NCI-H345 treated with DMSO at 0.1 percent for 48 hours (cell line): ENCODE data around the gene EZH1.
A peak's percentile ranks its signal among the peaks of the same experiment; 100 is the strongest.

Source experiments
- DNase-seq: peaks from one replicate; lab custom pipeline; 2025; ENCODE audit not compliant: unreplicated experiment; lab: John Stamatoyannopoulos, UW

Gene EZH1

GRCh38 chr17:42744806-42745617 is at the start of gene EZH1:
Gene EZH1 (minus strand): TSS chr17:42745040. CDS start chr17:42728941, 16,099 bp downstream.
- DNase-seq = peak; percentile 89

- DNase-seq = no peak
These were observed 47.7 kb upstream of the EZH1 start for GRCh38 chr17:42792545-42792944.

GRCh38 chr17:42791948-42792347 is 47.1 kb upstream of the EZH1 start:
- DNase-seq = no peak

GRCh38 chr17:42787266-42787665 is 42.4 kb upstream of the EZH1 start:
- no peak for DNase-seq

DNA sequence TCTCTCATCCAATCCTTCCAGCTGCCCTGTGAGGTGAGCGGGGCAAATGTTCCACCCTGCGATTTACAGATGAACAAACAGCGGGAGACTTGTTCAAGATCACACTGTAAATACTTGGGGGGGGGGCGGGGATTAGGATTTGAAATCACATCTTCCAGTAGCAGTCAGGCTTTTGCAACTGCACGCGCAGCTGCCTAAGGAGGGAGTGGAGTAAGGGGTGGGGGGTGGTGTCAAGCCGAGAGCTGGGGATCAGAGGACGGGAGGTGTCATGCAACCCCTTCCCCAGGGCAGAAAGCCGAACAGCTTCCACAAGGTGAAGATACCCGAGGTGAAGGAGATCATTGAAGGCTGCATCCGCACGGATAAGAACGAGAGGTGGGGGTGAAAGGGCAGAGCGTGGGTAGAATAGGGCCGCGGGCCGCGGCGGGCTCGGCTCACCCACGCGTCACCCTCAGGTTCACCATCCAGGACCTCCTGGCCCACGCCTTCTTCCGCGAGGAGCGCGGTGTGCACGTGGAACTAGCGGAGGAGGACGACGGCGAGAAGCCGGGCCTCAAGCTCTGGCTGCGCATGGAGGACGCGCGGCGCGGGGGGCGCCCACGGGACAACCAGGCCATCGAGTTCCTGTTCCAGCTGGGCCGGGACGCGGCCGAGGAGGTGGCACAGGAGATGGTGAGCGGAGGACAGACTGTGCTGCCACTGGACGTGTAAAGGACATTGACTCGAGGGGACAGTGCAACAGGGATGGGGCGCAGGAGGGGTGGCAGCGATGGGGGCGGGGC is 40.2 kb upstream of the EZH1 start:
- no peak for DNase-seq

DNA sequence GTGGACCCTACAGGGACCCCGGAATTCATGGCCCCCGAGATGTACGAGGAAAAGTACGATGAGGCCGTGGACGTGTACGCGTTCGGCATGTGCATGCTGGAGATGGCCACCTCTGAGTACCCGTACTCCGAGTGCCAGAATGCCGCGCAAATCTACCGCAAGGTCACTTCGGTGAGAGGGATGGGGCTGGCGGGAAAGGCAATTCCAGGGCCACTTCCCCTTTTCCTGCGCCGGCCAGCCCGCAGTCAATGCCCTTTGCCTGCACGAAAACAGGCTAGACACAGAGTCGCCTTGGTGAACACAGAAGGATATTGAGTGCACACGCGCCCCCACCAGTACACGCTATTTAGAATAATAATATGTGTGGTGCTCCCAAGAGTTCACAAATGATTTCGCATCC is 39.6 kb upstream of the EZH1 start:
- no peak for DNase-seq

- no peak for DNase-seq
These were observed 38.9 kb upstream of the EZH1 start for GRCh38 chr17:42783791-42784138.

GRCh38 chr17:42783062-42783790 is 38.4 kb upstream of the EZH1 start:
- no peak for DNase-seq

GRCh38 chr17:42782166-42783061 is 37.6 kb upstream of the EZH1 start:
- no peak for DNase-seq

DNA sequence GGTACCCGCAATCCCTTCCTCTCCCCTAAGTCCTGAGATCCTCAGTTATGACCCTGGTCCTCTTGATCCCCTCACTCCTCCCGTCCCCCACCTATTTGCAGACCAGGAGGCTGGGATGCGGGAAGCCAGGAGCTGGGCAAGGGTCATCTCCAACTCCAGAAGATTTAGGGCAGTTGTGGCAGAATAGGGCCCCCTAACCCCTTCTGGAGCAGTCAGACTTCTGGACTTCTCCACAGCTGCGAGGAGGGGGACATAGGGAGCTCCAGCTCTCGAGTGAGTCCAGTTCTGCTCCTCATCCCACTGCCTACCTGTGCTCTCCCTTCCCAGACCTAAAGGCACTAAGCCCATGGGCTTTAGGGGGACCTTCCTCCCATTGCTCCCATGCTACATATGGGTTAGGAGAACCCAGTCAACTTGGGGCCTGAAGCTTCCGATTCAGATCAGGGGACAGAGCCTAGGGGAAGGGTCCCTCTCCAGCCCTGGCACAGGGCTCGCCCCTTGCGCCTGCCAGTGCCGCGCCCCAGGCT is 36.9 kb upstream of the EZH1 start:
- DNase-seq = no peak

DNA sequence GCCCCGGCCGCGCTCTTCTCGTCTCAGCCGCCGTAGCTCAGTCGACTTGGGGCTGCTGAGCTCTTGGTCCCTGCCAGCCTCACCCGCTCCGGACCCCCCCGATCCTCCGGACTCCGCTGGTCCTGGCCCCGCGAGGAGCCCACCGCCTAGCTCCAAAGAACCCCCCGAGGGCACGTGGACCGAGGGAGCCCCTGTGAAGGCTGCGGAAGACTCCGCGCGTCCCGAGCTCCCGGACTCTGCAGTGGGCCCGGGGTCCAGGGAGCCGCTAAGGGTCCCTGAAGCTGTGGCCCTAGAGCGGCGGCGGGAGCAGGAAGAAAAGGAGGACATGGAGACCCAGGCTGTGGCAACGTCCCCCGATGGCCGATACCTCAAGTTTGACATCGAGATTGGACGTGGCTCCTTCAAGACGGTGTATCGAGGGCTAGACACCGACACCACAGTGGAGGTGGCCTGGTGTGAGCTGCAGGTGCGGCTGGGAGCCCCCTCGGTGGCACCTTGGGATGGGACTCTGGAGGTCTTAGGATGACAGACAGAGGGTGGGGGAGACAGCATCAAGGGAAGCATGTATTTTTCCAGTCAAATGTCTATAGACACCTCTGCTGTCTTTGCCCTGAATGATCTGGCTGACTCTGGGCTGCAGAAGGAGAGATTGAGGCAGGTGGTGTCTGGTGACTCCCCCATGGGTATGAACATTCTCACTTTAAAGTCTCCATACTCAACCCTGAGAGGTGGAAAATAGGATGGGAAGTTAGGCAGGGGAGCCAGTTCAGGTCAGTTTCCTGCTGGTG is 36.2 kb upstream of the EZH1 start:
- no peak for DNase-seq

- DNase-seq = no peak
These were observed 35.4 kb upstream of the EZH1 start, which contains the start of gene WNK4 for GRCh38 chr17:42779936-42780850. Gene WNK4 (plus strand): TSS chr17:42780610. CDS start chr17:42780699, 89 bp downstream.

- no peak for DNase-seq
These were observed 34.6 kb upstream of the EZH1 start for GRCh38 chr17:42779304-42779935.

DNA sequence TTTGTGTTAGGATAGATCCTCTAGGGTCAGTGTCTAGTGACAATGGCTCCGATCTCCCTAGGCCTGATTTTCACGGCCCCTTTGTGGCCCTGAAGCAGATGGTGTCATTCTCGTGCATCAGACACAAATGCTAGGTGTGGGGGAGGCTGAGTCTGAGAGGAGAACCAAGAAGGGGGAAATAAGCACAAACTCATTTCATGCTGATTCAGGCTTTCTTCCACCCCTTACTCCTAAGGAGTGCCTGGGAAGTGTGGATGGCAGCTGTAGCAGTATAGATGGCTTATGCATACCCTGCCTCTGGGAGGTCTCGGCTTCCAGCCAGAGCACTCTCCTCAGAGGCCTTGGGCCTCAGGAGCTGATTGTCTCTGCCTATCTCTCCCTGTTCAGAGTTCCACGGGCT is 33.7 kb upstream of the EZH1 start:
- DNase-seq = no peak

DNA sequence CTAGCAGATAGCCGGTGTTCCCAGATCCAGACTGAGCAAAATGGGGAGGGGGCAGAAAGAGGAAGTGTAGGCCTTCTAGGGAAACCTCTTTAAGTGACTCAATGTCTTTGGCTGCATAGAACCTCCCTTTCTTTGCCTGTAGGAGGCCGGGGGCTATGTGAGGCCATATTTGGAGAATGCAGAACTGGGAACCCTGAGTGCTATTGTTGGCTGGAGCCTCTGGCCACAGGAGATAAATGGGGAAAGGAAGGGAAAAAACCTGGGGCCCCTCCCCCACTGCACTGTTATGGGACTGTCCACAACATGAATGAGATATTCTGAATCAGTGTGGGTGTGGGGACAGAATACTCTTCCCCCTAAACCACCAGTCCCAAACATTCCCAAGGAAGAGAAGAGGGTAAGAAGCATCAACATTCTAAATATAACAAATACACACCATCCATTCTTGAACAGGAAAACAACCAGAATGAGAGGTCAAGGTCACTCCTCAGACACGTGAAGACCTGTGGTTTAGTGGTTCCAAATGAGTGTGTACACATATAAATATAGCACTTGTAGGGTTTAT is 30.8 kb upstream of the EZH1 start:
- no peak for DNase-seq

DNA sequence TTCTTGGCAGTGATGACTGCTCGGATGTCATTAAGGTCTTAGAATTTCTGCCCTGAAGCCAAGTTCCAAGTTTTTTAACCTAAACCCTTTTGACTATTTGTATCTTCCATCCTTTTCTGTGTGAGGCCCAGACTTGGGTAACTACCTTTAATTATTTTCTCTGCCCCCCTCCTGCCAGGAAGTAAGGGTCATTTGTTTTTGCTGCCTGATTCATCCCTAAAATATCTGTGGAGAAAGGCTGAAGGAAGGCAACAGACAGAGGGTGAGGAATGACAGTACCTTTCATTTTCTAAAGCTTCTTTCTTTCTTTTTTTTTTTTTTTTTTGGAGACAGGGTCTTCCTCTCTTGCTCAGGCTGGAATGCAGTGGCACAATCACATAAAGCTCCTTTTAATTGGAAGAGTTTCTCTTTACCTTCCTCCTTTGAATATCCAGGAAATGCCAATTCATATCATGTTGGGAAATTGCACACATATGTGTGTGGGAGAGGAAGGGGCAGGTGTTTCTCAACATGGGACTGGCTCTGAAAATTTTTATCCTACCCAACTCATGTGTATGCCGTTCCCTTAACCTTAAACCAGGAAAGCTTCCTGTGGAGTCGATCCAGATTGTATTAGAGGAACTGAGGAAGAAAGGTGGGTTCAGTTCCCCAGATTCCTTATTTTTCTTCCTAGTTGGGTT is 29.4 kb upstream of the EZH1 start:
- no peak for DNase-seq
